HUDEP-2 (cell line): Measurements from ENCODE around the gene TTYH1.
A peak's percentile ranks its signal among the peaks of the same experiment; 100 is the strongest.
"Not testable (repeated sequence)": the region's sequence is repeated elsewhere in the genome, so short reads cannot be mapped to it uniquely, and the experiment has no call there.

Experiments
- DNase-seq, 76 experiments: peaks; one replicate each; lab custom pipeline; 2025; ENCODE audit not compliant: unreplicated experiment in 76 of 76; lab: John Stamatoyannopoulos, UW

The TTYH1 gene

GRCh38 chr19:54415208-54415900 lies at the start of gene TTYH1:
Gene TTYH1 (plus strand): TSS chr19:54415464. CDS start chr19:54415553, 89 bp downstream.
- DNase-seq: peak in 1 of 76 experiments; percentile 17

GRCh38 chr19:54365798-54366197 lies 49.5 kb upstream of the TTYH1 start:
- DNase-seq: not testable (repeated sequence)

- DNase-seq: no peak
Observed at GRCh38 chr19:54366811-54367210, 48.5 kb upstream of the TTYH1 start.

- no peak for DNase-seq
Observed at GRCh38 chr19:54369082-54369687, 46.1 kb upstream of the TTYH1 start.

- DNase-seq: not testable (repeated sequence)
Observed at GRCh38 chr19:54369688-54370433, 45.4 kb upstream of the TTYH1 start.

- not testable (repeated sequence) for DNase-seq
Observed at GRCh38 chr19:54370434-54370796, 44.8 kb upstream of the TTYH1 start.

- DNase-seq: not testable (repeated sequence)
Observed at GRCh38 chr19:54371453-54371852, 43.8 kb upstream of the TTYH1 start.

- no peak for DNase-seq
Observed at GRCh38 chr19:54373781-54374631, 41.3 kb upstream of the TTYH1 start.

GRCh38 chr19:54375181-54375938 lies 39.9 kb upstream of the TTYH1 start:
- DNase-seq: not testable (repeated sequence)

- no peak for DNase-seq
Observed at GRCh38 chr19:54376610-54377285, 38.5 kb upstream of the TTYH1 start.

GRCh38 chr19:54379187-54379678 lies 36.0 kb upstream of the TTYH1 start:
- no peak for DNase-seq

GRCh38 chr19:54380897-54381296 lies 34.4 kb upstream of the TTYH1 start:
- DNase-seq: no peak

- DNase-seq: not testable (repeated sequence)
Observed at GRCh38 chr19:54382041-54382440, 33.2 kb upstream of the TTYH1 start.

- DNase-seq: no peak
Observed at GRCh38 chr19:54383330-54383729, 31.9 kb upstream of the TTYH1 start.

GRCh38 chr19:54387991-54388801 lies 27.1 kb upstream of the TTYH1 start:
- DNase-seq: no peak

GRCh38 chr19:54388802-54389139 lies 26.5 kb upstream of the TTYH1 start:
- DNase-seq: no peak

- DNase-seq: no peak
Observed at GRCh38 chr19:54389553-54389952, 25.7 kb upstream of the TTYH1 start.

GRCh38 chr19:54390942-54391577 lies 24.2 kb upstream of the TTYH1 start:
- peak in 35 of 76 experiments; percentile 5 to 52 (median 23) for DNase-seq
